HepG2 (cell line): ENCODE results near the gene STIMATE.

Source experiments
- CTCF ChIP-seq: sonication (generic); formaldehyde crosslinking; IDR thresholded peaks from 2 replicates; pipeline ENCODE4 v1.5.0; 2020; ENCODE audit warnings: mild to moderate bottlenecking, missing genetic modification reagents, moderate library complexity
- HMGXB4 ChIP-seq, 2 experiments: sonication (generic) in 1 of 2; formaldehyde crosslinking in 1 of 2; IDR thresholded peaks; 2 replicates each; pipeline versions ENCODE4 v1.4.0 to v1.6.1; 2018 to 2020; ENCODE audit warnings: missing genetic modification reagents in 2 of 2, borderline replicate concordance in 1 of 2, low read depth in 1 of 2, mild to moderate bottlenecking in 1 of 2, missing biosample characterization in 1 of 2
- IRF9 ChIP-seq: sonication (generic); formaldehyde crosslinking; IDR thresholded peaks from 2 replicates; pipeline ENCODE4 v1.8.0; 2022; ENCODE audit warnings: missing genetic modification reagents, mild to moderate bottlenecking, borderline replicate concordance
- MAFK ChIP-seq, 2 experiments: IDR thresholded peaks in 1 of 2; conservative IDR thresholded peaks in 1 of 2; 2 replicates each; pipeline ENCODE4 v1.6.1; 2011; ENCODE audit warnings: improper control_type of control experiment in 2 of 2, low read length in 2 of 2
- NR3C1 ChIP-seq: sonication (generic); formaldehyde crosslinking; IDR thresholded peaks from 2 replicates; pipeline ENCODE4 v1.4.0; 2020; ENCODE audit warnings: missing genetic modification reagents
- POLR2A ChIP-seq, 2 experiments: IDR thresholded peaks; 2 replicates each; pipeline ENCODE4 v1.6.1; 2011; ENCODE audit warnings: low read depth in 2 of 2, low read length in 2 of 2, mild to moderate bottlenecking in 1 of 2, moderate library complexity in 1 of 2; ENCODE audit not compliant: insufficient read depth in 1 of 2
- RAD51 ChIP-seq: fragments of 450-650 bp; IDR thresholded peaks from 2 replicates; pipeline ENCODE4 v1.6.1; 2016; ENCODE audit warnings: borderline replicate concordance
- YY1 ChIP-seq: IDR thresholded peaks from 2 replicates; pipeline ENCODE4 v1.6.1; 2011; ENCODE audit warnings: low read length, low read depth, moderate library complexity, mild to moderate bottlenecking; ENCODE audit not compliant: insufficient read depth, insufficient replicate concordance
- ZC3H13 ChIP-seq: sonication (generic); formaldehyde crosslinking; IDR thresholded peaks from 2 replicates; pipeline ENCODE4 v1.8.1; 2023; ENCODE audit warnings: mild to moderate bottlenecking, missing genetic modification reagents, moderate library complexity
- ZNF121 ChIP-seq: sonication (generic); formaldehyde crosslinking; IDR thresholded peaks from 2 replicates; pipeline ENCODE4 v1.5.0; 2020; ENCODE audit warnings: mild to moderate bottlenecking, missing genetic modification reagents
- ZNF280B ChIP-seq: sonication (generic); formaldehyde crosslinking; IDR thresholded peaks from 2 replicates; pipeline ENCODE4 v1.5.0; 2020; ENCODE audit warnings: missing genetic modification reagents, mild to moderate bottlenecking, borderline replicate concordance

- TF ChIP-seq ZC3H13 (CRISPR knock-in tag) (no peak), HMGXB4 (CRISPR knock-in tag; IDR thresholded peaks at IDR 0.05; ENCODE audit: borderline replicate concordance in 1 of 2, low read depth in 1 of 2) (no peak), CTCF (CRISPR knock-in tag) (no peak), NR3C1 (CRISPR knock-in tag) (no peak), POLR2A (IDR thresholded peaks at IDR 0.05; ENCODE audit: insufficient read depth in 1 of 2, low read depth in 2 of 2, low read length in 2 of 2) (no peak), ZNF121 (CRISPR knock-in tag) (no peak), YY1 (no peak), IRF9 (CRISPR knock-in tag) (no peak), ZNF280B (CRISPR knock-in tag) (no peak), RAD51 (no peak), MAFK (conservative IDR thresholded peaks at IDR 0.05 in 1 of 2, IDR thresholded peaks at IDR 0.05 in 1 of 2; ENCODE audit: low read length in 2 of 2) (no peak)
These were observed 39.5 kb downstream of the STIMATE start for GRCh38 chr3:52857864-52858263.
